GM15510 (cell line): ENCODE results near the gene UGT3A2.

ENCODE experiments used
- POLR2A ChIP-seq: IDR thresholded peaks from 3 replicates; pipeline ENCODE4 v1.6.1; 2011; ENCODE audit warnings: borderline replicate concordance; ENCODE audit not compliant: insufficient read length; ENCODE audit errors: extremely low read depth

Gene UGT3A2, protein sequence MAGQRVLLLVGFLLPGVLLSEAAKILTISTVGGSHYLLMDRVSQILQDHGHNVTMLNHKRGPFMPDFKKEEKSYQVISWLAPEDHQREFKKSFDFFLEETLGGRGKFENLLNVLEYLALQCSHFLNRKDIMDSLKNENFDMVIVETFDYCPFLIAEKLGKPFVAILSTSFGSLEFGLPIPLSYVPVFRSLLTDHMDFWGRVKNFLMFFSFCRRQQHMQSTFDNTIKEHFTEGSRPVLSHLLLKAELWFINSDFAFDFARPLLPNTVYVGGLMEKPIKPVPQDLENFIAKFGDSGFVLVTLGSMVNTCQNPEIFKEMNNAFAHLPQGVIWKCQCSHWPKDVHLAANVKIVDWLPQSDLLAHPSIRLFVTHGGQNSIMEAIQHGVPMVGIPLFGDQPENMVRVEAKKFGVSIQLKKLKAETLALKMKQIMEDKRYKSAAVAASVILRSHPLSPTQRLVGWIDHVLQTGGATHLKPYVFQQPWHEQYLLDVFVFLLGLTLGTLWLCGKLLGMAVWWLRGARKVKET

DNA sequence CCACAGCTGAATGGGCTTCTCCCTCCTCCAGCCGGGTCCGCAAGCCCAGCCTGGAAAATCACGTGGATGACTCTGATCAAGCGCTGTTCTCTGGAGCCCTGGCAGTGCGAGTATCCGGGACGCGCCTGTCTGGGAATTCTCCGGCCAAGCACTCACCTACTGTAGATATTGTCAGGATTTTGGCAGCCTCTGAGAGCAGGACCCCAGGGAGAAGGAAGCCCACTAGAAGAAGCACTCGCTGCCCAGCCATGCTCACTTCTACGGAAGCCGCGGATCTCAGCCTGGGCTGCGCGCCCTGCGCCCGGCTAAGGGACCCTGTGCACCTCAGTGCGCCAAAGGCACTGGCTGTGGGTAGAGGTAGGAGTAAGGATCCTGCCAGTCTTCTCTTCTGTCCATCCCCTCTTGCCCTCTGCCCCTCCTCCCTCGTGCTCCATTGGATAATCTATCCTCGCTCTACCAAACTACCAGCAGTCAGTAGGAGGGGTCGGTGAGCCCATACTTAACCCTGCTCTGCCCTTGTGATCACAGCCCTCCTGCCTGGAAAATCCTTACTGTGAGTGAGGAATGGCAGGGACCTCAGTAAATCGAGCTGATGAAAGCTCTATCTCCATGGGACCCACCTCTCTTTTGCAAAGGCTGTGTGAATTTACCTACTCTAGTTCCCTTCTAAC, at the start of gene UGT3A2:
Gene UGT3A2 (minus strand): TSS at position 343 of the 671 bp plus-strand sequence. CDS start 93 bp downstream, at position 250.
- no peak for TF ChIP-seq POLR2A

DNA sequence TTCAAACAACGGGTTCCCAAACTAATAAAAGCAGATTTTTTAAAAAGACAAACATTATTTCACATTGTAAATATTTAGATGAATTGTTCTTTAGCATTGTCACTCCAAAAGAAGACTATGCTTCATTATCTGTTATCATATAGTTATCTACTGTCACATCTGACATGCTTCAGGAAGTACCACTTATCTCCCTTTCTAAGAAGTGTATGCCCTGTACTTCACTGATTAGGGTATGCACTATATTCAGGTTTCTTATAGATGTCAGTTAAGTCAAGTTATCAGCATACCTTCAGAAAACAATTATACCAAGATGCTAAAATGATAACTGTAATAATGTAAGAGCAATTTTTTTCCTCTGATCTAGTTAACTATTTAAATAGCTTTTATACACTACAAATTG, 44.6 kb upstream of the UGT3A2 start:
- TF ChIP-seq POLR2A = no peak

DNA sequence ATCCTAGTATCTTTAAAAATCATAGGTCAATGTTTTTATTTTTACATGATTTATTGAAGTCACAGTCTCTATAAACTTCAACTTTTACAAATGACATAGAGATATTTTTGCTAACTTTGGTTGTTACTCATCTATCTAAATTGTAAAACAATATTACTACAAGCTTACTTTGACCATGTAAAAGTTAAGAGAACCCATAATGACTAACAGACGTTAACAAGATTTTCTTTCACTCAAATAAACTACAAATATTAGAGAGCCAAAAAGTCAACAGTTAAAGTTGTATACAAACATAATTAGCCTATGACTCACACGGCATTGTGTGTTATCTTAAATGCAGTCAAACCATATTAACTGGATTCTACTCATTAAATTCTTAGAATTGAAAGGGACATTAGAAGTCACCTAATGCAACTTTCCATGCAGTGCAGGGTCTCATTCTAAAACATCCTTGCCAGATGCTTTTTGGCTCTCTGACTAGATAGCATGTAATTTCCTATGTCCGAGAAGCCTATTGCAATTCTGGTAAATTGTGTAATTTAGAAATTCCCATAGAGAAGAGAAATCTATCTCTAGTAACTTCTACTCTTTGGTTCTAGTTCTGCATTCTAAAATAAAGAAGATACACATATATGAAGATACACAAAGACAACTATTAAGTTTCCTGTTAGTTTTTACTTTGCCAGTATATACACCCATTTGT, 42.2 kb upstream of the UGT3A2 start:
- no peak for TF ChIP-seq POLR2A

DNA sequence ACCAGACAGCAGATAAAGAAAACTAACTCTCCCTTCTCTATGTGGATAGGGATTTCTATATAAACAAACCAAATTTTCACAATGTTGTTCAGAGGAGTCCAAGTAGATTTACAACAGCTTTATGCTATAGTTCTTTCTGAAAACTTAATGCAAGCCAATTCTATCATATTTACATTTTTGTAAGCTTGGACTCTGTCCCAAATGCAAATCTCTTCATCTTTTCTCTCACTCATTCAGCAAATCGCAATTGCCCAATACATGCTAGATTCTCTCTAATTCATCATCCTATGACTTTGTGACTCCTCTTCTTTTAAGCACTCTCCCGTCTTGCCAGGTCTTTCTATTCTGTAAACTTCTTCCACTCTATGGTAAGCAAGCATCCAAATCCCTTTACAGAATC, 39.1 kb upstream of the UGT3A2 start:
- no peak for TF ChIP-seq POLR2A

DNA sequence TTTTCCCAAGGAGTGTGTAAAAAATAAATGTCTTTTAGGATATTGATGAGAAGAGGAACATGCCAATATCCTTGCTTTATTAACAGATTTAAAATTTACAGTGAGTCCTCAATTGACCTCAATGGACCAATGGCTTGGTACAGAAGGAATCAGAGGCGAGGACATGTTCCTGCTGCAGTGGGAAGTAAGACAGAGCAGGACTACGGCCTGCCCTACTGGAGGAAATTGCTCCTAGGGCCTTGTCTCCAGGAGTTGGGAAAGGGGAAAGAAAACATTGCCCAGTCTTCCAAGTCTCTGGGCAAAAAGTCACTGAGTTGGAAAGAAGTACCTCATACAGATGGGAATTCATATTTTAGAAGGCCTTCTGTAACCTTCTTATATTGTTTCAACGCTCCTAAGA, 33.1 kb upstream of the UGT3A2 start:
- no peak for TF ChIP-seq POLR2A

DNA sequence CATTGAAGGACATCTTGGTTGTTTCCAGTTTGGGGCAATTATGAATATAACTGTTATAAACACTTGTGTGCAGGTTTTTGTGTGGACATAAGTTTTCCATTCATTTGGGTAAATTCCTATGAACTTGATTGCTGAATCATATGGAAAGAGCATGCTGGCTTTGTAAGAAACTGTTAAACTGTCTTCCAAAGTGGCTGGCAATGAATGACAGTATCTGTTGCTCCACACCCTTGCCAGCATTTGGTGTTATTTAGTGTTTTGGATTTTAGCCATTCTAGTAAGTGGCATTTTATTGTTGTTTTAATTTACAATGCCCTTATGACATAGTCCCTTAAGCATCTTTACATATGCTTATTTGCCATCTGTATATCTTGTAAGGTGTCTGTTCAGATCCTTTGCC, 29.8 kb upstream of the UGT3A2 start:
- no peak for TF ChIP-seq POLR2A

DNA sequence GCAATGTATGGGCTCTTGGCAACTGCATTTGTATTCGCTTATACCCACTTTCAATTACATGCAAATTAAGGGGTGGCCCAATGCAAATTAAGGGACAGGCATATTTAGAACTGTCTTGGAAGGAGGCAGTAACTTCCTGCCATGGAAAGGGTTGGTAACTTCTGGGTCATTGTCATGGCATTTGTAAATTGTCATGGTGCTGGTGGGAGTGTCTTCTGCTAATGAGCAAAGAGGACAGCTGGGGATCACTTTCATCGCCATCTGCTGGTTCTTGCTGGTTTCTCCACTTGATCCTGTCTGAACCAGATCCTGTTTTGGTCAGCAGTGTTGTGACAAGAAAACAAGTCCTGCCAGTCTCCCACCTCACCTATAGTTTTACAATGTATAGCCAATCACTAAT, 23.3 kb upstream of the UGT3A2 start:
- no peak for TF ChIP-seq POLR2A

DNA sequence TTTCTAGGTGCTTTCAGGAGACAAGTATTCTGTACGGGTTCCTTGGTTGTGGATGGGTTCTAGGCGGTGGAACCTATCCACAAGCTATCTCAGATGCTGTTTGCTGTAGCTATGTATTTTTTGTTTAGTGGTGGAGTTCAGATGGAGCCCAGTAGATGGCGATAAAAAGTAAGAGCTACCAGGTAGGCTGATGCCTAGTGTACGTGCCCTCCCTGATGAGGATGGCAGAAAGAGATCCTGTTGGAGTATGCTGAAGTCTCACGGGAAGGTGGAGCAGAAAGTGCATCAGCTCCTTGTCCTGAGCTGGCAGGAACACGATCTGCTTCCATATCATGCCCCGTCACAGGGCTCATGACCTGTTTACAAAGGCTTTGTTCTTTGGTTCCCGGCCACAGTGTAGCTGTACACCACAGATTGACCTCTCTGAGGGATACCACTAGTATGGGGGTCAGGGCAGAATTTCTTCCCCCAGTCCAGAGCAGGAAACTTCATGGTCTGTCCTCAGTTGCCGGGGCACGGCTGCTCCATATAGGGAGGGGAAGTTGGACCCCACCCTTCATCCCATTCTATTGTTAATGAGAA, 12.6 kb upstream of the UGT3A2 start:
- TF ChIP-seq POLR2A = no peak

DNA sequence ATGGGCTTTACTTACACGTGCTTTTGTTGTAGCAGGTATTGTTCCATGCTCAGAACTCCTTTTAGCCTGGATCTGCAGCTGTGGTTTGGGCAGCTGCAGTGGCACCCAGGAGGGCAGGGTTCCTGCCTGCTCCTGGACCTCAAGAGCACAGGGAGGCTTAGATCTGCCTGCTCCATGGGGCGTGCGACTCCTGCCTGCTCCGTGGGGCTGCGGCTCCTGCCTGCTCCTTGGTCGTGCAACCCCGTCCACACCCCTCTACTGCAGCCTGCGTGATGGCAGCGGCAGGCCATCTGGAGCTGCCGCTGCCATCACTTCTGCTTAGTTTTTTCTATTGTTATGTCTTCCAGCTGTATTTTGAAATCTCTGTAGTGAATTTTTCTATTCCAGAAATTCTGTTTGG, 11.7 kb upstream of the UGT3A2 start:
- TF ChIP-seq POLR2A = no peak

DNA sequence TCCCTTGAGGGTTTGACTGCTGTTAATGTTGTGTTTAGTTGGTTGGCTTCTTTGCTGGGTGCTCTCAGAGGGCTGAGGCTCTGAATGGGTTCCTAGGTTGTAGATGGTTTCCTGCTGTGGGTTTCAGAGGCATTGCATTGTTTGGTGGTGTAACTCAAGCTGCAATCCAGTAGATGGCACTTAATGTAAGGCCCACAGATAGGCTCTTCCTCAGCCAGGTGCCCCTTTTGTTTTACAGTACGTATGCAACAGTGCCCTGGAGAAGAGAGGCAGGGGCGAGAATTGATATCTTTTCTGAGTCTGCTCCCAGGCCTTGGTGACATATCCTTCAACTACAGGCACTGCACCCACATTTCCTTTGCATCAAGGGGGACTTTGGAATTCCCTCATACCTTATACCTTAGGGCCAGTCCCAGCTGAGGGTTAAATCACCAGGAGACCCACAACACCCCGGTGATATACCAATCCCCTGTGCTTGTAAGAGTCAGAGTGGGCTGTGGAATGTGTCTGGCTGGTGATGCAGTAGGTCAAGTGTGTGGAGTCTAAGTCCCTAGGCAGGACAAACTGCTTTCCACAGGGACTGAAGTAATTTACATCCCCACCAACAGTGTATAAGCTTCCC, 7.0 kb upstream of the UGT3A2 start:
- TF ChIP-seq POLR2A = no peak

DNA sequence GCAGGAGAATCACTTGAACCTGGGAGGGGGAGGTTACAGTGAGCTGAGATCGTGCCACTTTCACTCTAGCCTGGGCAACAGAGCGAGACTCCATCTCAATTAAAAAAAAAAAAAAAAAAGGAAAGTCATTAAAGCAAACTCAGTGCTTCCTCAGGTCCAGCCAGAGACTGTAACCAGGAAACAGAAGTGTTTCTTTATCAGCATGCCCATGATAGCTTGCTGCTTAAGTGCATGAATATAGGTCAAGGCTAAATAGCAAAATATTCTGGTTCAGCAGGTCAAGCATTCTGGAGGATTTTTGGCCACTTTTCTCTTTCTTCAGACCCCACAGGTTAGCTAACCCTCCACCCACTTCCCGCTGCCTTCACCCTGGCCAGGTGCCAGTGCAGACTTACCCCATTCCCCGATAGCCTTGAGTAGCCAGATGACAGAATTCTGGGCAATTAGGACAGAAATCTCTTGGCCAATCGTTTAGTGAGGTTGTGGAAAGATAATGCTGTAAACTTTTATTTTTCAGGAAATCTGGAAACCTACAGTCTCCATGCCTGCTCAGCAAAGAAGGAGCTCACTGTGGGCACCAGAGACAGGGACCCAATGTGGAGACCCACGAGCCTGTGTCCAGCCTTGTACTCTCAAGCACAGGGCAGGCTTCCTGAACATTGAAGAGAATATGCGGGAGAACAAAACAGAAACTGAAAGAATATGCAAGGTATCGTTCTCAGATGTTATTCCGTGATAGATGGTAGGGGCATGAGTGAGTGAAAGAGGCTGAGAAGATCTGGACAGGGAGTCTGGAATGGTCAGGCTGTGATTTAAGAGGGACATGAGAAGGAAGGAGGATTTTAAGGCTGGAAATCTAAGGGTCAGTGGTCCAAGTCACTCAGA, 4.2 kb upstream of the UGT3A2 start:
- no peak for TF ChIP-seq POLR2A

DNA sequence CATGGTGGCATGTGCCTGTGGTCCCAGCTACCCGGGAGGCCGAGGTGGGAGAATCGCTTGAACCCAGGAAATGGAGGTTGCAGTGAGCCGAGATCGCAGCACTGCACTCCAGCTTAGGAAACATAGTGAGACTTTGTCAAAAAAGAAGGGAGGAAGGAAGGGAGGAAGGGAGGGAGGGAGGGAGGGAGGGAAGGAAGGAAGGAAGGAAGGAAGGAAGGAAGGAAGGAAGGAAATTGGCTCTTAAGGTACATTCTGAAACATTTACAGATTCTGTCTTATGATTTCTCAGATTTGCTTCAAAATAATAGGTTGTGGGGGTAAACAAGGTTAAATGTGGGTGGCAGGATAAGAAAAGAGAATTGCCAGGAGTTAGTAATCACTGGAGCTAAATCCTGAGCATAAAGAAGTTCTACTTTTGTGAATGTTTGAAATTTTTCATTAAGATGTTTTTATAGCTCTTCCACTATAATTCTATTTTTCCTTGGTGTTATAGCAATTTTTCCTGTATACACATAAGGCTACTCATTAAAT, 2.1 kb upstream of the UGT3A2 start:
- TF ChIP-seq POLR2A = no peak

DNA sequence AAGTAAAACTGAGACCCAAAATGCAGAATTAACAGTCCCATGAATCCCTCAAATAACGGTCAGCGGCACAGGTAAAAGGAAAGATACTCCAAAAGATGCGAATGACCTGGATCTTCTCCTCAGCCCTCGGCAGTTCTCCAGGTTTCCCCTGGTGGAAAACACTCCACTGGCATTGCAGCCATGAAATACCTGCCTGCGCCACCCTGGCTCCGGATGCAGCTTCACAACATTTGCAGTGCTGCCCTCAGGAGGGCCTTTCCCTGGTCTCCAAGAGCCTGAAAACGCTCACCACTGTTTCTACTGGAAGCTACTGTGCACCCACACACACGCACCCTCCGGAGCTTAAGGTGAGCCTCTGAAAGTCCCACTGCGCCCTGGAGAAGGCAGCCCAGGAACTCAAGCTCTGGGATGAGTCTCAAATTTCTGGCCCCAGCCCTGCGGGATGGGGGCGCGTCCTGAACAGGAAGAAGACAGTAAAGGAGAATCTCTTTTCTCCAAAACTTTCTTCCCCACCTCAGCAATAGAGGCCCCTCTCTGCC, 612 bp downstream of the UGT3A2 start:
- TF ChIP-seq POLR2A = no peak

DNA sequence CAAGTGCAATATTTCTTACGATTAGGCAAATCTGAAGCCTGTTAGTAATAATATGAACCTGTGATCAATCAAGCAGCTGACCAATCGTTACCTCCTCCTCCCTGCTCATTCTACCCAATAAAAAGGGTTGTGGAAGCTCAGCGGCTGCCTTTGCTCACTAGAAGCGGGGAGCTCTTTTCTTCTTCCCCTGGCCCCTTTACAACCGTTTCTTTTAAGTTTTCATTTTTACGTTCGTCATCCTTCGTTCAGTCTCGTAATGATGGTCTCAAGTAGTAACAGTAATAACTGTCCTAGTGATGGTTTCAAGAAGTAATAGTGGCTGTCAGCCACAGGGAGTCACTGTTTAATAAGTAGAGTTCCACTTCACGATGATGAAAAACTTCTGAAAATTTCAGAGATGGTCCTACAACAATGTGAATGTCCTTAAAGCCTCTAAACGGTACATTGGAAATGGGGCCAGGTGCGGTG, 6.2 kb downstream of the UGT3A2 start:
- TF ChIP-seq POLR2A = no peak
